OCI-LY1 (cell line): Measurements from ENCODE around the gene SLC7A8.

Experiments used
- H2AFZ ChIP-seq: fragments of 200-600 bp; sonication (generic), shearing (Covaris generic); 2 replicates; pipeline ENCODE4 v1.6.0; 2014; ENCODE audit warnings: antibody characterized with exemption, mild to moderate bottlenecking, low read length
- H3F3A ChIP-seq: fragments of 200-600 bp; sonication (generic), shearing (Covaris generic); 2 replicates; pipeline ENCODE4 v1.6.0; 2014; ENCODE audit warnings: mild to moderate bottlenecking, antibody characterized with exemption, low read length, moderate library complexity; ENCODE audit not compliant: insufficient read depth
- H3K27ac ChIP-seq: fragments of 200-600 bp; sonication (generic); 2 replicates; pipeline ENCODE4 v1.5.1; 2014; ENCODE audit warnings: low read length, mixed run types, mild to moderate bottlenecking, low read depth; ENCODE audit not compliant: poor library complexity, severe bottlenecking
- H3K27me3 ChIP-seq: fragments of 200-600 bp; sonication (generic); 2 replicates; pipeline ENCODE4 v1.6.0; 2014; ENCODE audit warnings: antibody characterized with exemption, mild to moderate bottlenecking, low read length, moderate library complexity; ENCODE audit not compliant: insufficient read depth
- H3K36me3 ChIP-seq: fragments of 200-600 bp; sonication (generic); 2 replicates; pipeline ENCODE4 v1.6.1; 2014; ENCODE audit warnings: mild to moderate bottlenecking, antibody characterized with exemption, low read length, moderate library complexity, mixed read lengths; ENCODE audit not compliant: insufficient read depth
- H3K4me1 ChIP-seq: fragments of 200-600 bp; sonication (generic); 2 replicates; pipeline ENCODE4 v1.5.1; 2014; ENCODE audit warnings: mild to moderate bottlenecking, low read length, moderate library complexity; ENCODE audit not compliant: insufficient read depth, severe bottlenecking
- H3K4me2 ChIP-seq: fragments of 200-600 bp; sonication (generic), shearing (Covaris generic); 2 replicates; pipeline ENCODE4 v1.6.1; 2014; ENCODE audit warnings: low read length
- H3K4me3 ChIP-seq: fragments of 200-600 bp; sonication (generic); 2 replicates; pipeline ENCODE4 v1.5.1; 2014; ENCODE audit warnings: low read length, low read depth, mild to moderate bottlenecking, mixed read lengths; ENCODE audit not compliant: poor library complexity, severe bottlenecking
- H3K79me2 ChIP-seq: fragments of 200-600 bp; shearing (Covaris generic); 2 replicates; pipeline ENCODE4 v1.6.1; 2016; ENCODE audit warnings: mixed run types, low read length, mixed read lengths; ENCODE audit not compliant: insufficient read depth
- H3K9ac ChIP-seq: fragments of 200-600 bp; sonication (generic), shearing (Covaris generic); 2 replicates; pipeline ENCODE4 v1.6.1; 2014; ENCODE audit warnings: mild to moderate bottlenecking, low read length, mixed read lengths
- H3K9me2 ChIP-seq: fragments of 200-600 bp; sonication (generic), shearing (Covaris generic); 2 replicates; pipeline ENCODE4 v1.6.1; 2014; ENCODE audit warnings: low read depth, mild to moderate bottlenecking, low read length, mixed read lengths
- H3K9me3 ChIP-seq: fragments of 200-600 bp; shearing (Covaris generic); 2 replicates; pipeline ENCODE4 v1.6.1; 2014; ENCODE audit warnings: low read length, mixed read lengths
- H4K20me1 ChIP-seq: fragments of 200-600 bp; sonication (generic), shearing (Covaris generic); 2 replicates; pipeline ENCODE4 v1.6.0; 2016; ENCODE audit warnings: mild to moderate bottlenecking, low read length; ENCODE audit not compliant: insufficient read depth
- CTCF ChIP-seq: fragments of 200-600 bp; sonication (generic), shearing (Covaris generic); IDR thresholded peaks from 2 replicates; pipeline ENCODE4 v1.5.1; 2017; ENCODE audit warnings: mild to moderate bottlenecking, antibody characterized with exemption, low read length, moderate library complexity, mixed read lengths
- EZH2 ChIP-seq: fragments of 200-600 bp; sonication (generic), shearing (Covaris generic); IDR thresholded peaks from 2 replicates; pipeline ENCODE4 v1.8.0; 2017; ENCODE audit warnings: borderline replicate concordance, mixed run types, mild to moderate bottlenecking, antibody characterized with exemption, low read length, moderate library complexity, mixed read lengths

The SLC7A8 gene

GRCh38 chr14:23141706-23142444 lies 41.6 kb downstream of the SLC7A8 start:
- 0 out of 2 replicates have a peak, but pooled peaks cover 5% of the 10 kb centered on the region for H3K27me3 ChIP-seq
- no peak overlapping the region for H3K27ac ChIP-seq
- no peaks in the 10 kb centered on the region for H3F3A ChIP-seq
- H3K4me1 ChIP-seq = no peaks in the 10 kb centered on the region
- H4K20me1 ChIP-seq = no peaks in the 10 kb centered on the region
- H3K79me2 ChIP-seq = no peaks in the 10 kb centered on the region
- no peaks in the 10 kb centered on the region for H3K9me2 ChIP-seq
- H3K4me3 ChIP-seq = no peak overlapping the region
- H3K9ac ChIP-seq = no peak overlapping the region
- no peaks in the 10 kb centered on the region for H3K36me3 ChIP-seq
- H2AFZ ChIP-seq = no peak overlapping the region
- no peak for TF ChIP-seq CTCF
- TF ChIP-seq EZH2 = no peak
- H3K4me2 ChIP-seq = no peak overlapping the region
- H3K9me3 ChIP-seq = no peaks in the 10 kb centered on the region

- H3K9me3 ChIP-seq = no peaks in the 10 kb centered on the region
- H3K36me3 ChIP-seq = no peaks in the 10 kb centered on the region
- no peak overlapping the region for H3K27ac ChIP-seq
- no peak for TF ChIP-seq EZH2
- no peak for TF ChIP-seq CTCF
- H2AFZ ChIP-seq = no peak overlapping the region
- no peaks in the 10 kb centered on the region for H3K4me1 ChIP-seq
- no peaks in the 10 kb centered on the region for H4K20me1 ChIP-seq
- no peaks in the 10 kb centered on the region for H3K9me2 ChIP-seq
- H3K4me3 ChIP-seq = no peak overlapping the region
- no peaks in the 10 kb centered on the region for H3F3A ChIP-seq
- peaks cover 10% of the 10 kb centered on the region; the same call in 1 of the 2 replicates for H3K27me3 ChIP-seq
- H3K9ac ChIP-seq = no peak overlapping the region
- no peak overlapping the region for H3K4me2 ChIP-seq
- H3K79me2 ChIP-seq = no peaks in the 10 kb centered on the region
These were observed 43.1 kb downstream of the SLC7A8 start for GRCh38 chr14:23140371-23140770.

GRCh38 chr14:23139874-23140273 lies 43.6 kb downstream of the SLC7A8 start:
- Histone ChIP-seq H3K27me3 (peaks cover 10% of the 10 kb centered on the region; the same call in 1 of the 2 replicates), H3K36me3 (no peaks in the 10 kb centered on the region), H3K4me3 (no peak overlapping the region), H2AFZ (no peak overlapping the region), H3K4me1 (no peaks in the 10 kb centered on the region), H3K9me2 (no peaks in the 10 kb centered on the region), H3K27ac (no peak overlapping the region), H4K20me1 (no peaks in the 10 kb centered on the region), H3K79me2 (no peaks in the 10 kb centered on the region), H3F3A (no peaks in the 10 kb centered on the region), H3K9me3 (no peaks in the 10 kb centered on the region), H3K4me2 (no peak overlapping the region), H3K9ac (no peak overlapping the region)
- TF ChIP-seq EZH2 (no peak), CTCF (no peak)
